HL-60 (cell line): ENCODE results near the gene CSTF3.

Experiments
- GABPA ChIP-seq: IDR thresholded peaks from 2 replicates; pipeline ENCODE4 v1.6.1; 2012; ENCODE audit warnings: low read depth
- POLR2AphosphoS5 ChIP-seq: IDR thresholded peaks from 2 replicates; pipeline ENCODE4 v1.6.1; 2012; ENCODE audit warnings: low read depth
- SPI1 ChIP-seq: IDR thresholded peaks from 2 replicates; pipeline ENCODE4 v1.6.1; 2012; ENCODE audit warnings: low read depth, mild to moderate bottlenecking, borderline replicate concordance
- TF ChIP-seq, protein P1 (sequence below): IDR thresholded peaks from one replicate; pipeline ENCODE4 v1.5.1; 2011; ENCODE audit warnings: low read length, control low read depth, inconsistent platforms; ENCODE audit not compliant: insufficient read depth
- TF ChIP-seq, protein P2 (sequence below): IDR thresholded peaks from 2 replicates; pipeline ENCODE4 v1.6.1; 2012; ENCODE audit warnings: low read depth; ENCODE audit not compliant: insufficient replicate concordance

DNA sequence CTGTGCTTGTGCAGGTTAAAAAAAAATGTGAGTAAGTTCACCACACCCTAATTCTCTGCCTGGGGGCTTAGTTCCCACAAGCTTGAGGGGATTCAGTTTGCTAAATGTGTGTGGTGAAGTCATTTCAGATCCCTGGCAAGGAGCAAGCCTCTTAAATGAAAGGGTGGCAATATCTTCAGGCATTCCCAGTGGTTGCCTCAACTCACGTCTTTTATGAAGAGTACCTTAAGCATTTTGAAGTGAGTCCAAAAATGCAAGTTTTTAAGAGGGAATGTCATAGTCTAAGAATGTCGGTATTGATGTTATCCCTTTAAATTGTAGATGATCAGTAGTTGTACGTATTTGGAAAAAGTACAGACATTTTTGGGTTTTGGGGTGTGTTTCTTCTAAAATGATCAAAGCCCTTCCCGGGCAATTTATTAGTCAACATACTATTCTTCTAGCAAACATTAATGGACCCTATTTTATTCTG, 117.0 kb downstream of the CSTF3 start:
- TF ChIP-seq, protein P1, sequence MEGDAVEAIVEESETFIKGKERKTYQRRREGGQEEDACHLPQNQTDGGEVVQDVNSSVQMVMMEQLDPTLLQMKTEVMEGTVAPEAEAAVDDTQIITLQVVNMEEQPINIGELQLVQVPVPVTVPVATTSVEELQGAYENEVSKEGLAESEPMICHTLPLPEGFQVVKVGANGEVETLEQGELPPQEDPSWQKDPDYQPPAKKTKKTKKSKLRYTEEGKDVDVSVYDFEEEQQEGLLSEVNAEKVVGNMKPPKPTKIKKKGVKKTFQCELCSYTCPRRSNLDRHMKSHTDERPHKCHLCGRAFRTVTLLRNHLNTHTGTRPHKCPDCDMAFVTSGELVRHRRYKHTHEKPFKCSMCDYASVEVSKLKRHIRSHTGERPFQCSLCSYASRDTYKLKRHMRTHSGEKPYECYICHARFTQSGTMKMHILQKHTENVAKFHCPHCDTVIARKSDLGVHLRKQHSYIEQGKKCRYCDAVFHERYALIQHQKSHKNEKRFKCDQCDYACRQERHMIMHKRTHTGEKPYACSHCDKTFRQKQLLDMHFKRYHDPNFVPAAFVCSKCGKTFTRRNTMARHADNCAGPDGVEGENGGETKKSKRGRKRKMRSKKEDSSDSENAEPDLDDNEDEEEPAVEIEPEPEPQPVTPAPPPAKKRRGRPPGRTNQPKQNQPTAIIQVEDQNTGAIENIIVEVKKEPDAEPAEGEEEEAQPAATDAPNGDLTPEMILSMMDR = no peak
- TF ChIP-seq POLR2AphosphoS5 (no peak), SPI1 (no peak), GABPA (no peak)
- TF ChIP-seq, protein P2, sequence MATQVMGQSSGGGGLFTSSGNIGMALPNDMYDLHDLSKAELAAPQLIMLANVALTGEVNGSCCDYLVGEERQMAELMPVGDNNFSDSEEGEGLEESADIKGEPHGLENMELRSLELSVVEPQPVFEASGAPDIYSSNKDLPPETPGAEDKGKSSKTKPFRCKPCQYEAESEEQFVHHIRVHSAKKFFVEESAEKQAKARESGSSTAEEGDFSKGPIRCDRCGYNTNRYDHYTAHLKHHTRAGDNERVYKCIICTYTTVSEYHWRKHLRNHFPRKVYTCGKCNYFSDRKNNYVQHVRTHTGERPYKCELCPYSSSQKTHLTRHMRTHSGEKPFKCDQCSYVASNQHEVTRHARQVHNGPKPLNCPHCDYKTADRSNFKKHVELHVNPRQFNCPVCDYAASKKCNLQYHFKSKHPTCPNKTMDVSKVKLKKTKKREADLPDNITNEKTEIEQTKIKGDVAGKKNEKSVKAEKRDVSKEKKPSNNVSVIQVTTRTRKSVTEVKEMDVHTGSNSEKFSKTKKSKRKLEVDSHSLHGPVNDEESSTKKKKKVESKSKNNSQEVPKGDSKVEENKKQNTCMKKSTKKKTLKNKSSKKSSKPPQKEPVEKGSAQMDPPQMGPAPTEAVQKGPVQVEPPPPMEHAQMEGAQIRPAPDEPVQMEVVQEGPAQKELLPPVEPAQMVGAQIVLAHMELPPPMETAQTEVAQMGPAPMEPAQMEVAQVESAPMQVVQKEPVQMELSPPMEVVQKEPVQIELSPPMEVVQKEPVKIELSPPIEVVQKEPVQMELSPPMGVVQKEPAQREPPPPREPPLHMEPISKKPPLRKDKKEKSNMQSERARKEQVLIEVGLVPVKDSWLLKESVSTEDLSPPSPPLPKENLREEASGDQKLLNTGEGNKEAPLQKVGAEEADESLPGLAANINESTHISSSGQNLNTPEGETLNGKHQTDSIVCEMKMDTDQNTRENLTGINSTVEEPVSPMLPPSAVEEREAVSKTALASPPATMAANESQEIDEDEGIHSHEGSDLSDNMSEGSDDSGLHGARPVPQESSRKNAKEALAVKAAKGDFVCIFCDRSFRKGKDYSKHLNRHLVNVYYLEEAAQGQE = no peak
